WTC11 (cell line): ENCODE data around the gene TYROBP. TPM values are rescaled to one million over a fixed set of nuclear protein-coding genes. Genes with fewer than 3 reads are reported as not detected.

ENCODE experiments used
- CBFB ChIP-seq: sonication (generic); formaldehyde crosslinking; IDR thresholded peaks from 2 replicates; pipeline ENCODE4 v1.8.1; 2022; ENCODE audit warnings: mild to moderate bottlenecking, low read depth, missing genetic modification reagents
- CREM ChIP-seq: sonication (generic); formaldehyde crosslinking; IDR thresholded peaks from 2 replicates; pipeline ENCODE4 v1.8.1; 2022; ENCODE audit warnings: mild to moderate bottlenecking, missing genetic modification reagents, moderate library complexity
- FOXJ3 ChIP-seq: sonication (generic); formaldehyde crosslinking; IDR thresholded peaks from 2 replicates; pipeline ENCODE4 v1.9.0; 2021; ENCODE audit warnings: missing genetic modification reagents, mild to moderate bottlenecking, borderline replicate concordance
- GABPB1 ChIP-seq: sonication (generic); formaldehyde crosslinking; IDR thresholded peaks from 2 replicates; pipeline ENCODE4 v1.8.1; 2023; ENCODE audit warnings: mild to moderate bottlenecking, missing genetic modification reagents
- PRRX2 ChIP-seq: fragments of 250-450 bp; sonication (Bioruptor Pico); IDR thresholded peaks from 2 replicates; pipeline ENCODE4 v1.8.0; 2021; ENCODE audit warnings: mild to moderate bottlenecking
- RORB ChIP-seq: fragments of 250-450 bp; sonication (Bioruptor Pico); IDR thresholded peaks from 2 replicates; pipeline ENCODE4 v1.9.0; 2021; ENCODE audit warnings: mild to moderate bottlenecking
- SMAD4 ChIP-seq: sonication (generic); formaldehyde crosslinking; IDR thresholded peaks from 2 replicates; pipeline ENCODE4 v1.8.0; 2022; ENCODE audit warnings: mild to moderate bottlenecking, missing genetic modification reagents
- ZNF219 ChIP-seq: sonication (generic); formaldehyde crosslinking; IDR thresholded peaks from 2 replicates; pipeline ENCODE4 v1.8.0; 2023; ENCODE audit warnings: missing genetic modification reagents, mild to moderate bottlenecking, borderline replicate concordance
- ZNF396 ChIP-seq: fragments of 250-450 bp; sonication (Bioruptor Pico); IDR thresholded peaks from 2 replicates; pipeline ENCODE4 v1.8.0; 2021; ENCODE audit warnings: mild to moderate bottlenecking, moderate library complexity, borderline replicate concordance
- total RNA-seq: library from RNA; stranded (reverse); gene quantifications from 3 replicates; pipeline ENCODE4 v1.2.3, GENCODE V29; 2021
- TF ChIP-seq, protein P1 (sequence below): sonication (generic); formaldehyde crosslinking; IDR thresholded peaks from 2 replicates; pipeline ENCODE4 v1.8.0; 2023; ENCODE audit warnings: missing genetic modification reagents, mild to moderate bottlenecking, borderline replicate concordance
- TF ChIP-seq, protein P2 (sequence below): sonication (generic); formaldehyde crosslinking; IDR thresholded peaks from 2 replicates; pipeline ENCODE4 v1.8.1; 2022; ENCODE audit warnings: low read depth, mild to moderate bottlenecking, moderate library complexity, missing genetic modification reagents, borderline replicate concordance
- TF ChIP-seq, protein P3 (sequence below): sonication (generic); formaldehyde crosslinking; IDR thresholded peaks from 2 replicates; pipeline ENCODE4 v1.8.1; 2022; ENCODE audit warnings: mild to moderate bottlenecking, moderate library complexity, missing genetic modification reagents
- TF ChIP-seq, protein P4 (sequence below): sonication (generic); formaldehyde crosslinking; IDR thresholded peaks from 2 replicates; pipeline ENCODE4 v1.8.1; 2022; ENCODE audit warnings: mild to moderate bottlenecking, missing genetic modification reagents, moderate library complexity, borderline replicate concordance
- TF ChIP-seq, protein P5 (sequence below): sonication (generic); formaldehyde crosslinking; IDR thresholded peaks from 2 replicates; pipeline ENCODE4 v1.8.1; 2022; ENCODE audit warnings: missing genetic modification reagents, borderline replicate concordance
- TF ChIP-seq, protein P6 (sequence below): sonication (generic); formaldehyde crosslinking; IDR thresholded peaks from 2 replicates; pipeline ENCODE4 v1.8.0; 2022; ENCODE audit warnings: mild to moderate bottlenecking, missing genetic modification reagents
- TF ChIP-seq, protein P7 (sequence below): sonication (generic); formaldehyde crosslinking; IDR thresholded peaks from 2 replicates; pipeline ENCODE4 v1.8.1; 2023; ENCODE audit warnings: mild to moderate bottlenecking, missing genetic modification reagents, moderate library complexity
- TF ChIP-seq, protein P8 (sequence below): fragments of 250-450 bp; sonication (Bioruptor Pico); conservative IDR thresholded peaks from 2 replicates; pipeline ENCODE4 v1.9.0; 2021; ENCODE audit warnings: mild to moderate bottlenecking
- TF ChIP-seq, protein P9 (sequence below): sonication (generic); formaldehyde crosslinking; IDR thresholded peaks from 2 replicates; pipeline ENCODE4 v1.8.0; 2022; ENCODE audit warnings: mild to moderate bottlenecking, missing genetic modification reagents
- TF ChIP-seq, protein P10 (sequence below): sonication (generic); formaldehyde crosslinking; IDR thresholded peaks from 2 replicates; pipeline ENCODE4 v1.8.1; 2023; ENCODE audit warnings: mild to moderate bottlenecking, moderate library complexity, missing genetic modification reagents

Gene TYROBP
- total RNA-seq, 1 experiment from 2014 or later = 0.46 TPM

DNA sequence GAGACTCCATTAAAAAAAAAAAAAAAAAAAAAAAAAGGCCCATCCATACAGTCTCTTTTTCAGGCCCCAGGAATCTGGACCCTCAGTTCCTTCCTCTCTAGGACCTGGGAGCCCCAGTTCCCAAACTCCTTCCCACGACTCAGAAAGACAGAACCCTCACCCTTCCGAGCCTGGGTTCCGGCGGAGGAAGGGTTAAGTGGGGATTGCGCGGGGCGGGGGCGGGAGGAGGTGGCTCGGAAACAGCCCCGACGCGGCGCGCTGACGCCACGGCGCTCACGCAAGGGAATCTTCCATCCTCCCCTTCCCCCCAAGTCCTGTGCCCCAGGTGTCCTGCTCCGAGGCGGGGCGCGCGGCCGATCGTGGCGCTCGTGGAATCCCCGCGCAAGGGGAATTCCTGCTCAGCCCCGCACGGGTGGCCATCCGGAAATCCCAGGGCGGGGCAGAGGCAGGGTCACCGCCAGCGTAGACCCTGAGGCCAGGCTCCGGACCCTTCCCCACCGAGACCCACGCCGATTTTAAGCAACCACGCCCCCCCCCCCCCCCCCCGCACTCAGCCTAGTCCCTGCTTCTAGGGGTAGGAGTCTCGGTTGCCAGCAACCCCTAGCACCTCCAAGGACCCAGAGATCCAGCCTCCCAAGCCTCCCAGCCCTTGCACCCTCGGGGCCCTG is 8.4 kb downstream of the TYROBP start (continued):
- TF ChIP-seq, protein P1, sequence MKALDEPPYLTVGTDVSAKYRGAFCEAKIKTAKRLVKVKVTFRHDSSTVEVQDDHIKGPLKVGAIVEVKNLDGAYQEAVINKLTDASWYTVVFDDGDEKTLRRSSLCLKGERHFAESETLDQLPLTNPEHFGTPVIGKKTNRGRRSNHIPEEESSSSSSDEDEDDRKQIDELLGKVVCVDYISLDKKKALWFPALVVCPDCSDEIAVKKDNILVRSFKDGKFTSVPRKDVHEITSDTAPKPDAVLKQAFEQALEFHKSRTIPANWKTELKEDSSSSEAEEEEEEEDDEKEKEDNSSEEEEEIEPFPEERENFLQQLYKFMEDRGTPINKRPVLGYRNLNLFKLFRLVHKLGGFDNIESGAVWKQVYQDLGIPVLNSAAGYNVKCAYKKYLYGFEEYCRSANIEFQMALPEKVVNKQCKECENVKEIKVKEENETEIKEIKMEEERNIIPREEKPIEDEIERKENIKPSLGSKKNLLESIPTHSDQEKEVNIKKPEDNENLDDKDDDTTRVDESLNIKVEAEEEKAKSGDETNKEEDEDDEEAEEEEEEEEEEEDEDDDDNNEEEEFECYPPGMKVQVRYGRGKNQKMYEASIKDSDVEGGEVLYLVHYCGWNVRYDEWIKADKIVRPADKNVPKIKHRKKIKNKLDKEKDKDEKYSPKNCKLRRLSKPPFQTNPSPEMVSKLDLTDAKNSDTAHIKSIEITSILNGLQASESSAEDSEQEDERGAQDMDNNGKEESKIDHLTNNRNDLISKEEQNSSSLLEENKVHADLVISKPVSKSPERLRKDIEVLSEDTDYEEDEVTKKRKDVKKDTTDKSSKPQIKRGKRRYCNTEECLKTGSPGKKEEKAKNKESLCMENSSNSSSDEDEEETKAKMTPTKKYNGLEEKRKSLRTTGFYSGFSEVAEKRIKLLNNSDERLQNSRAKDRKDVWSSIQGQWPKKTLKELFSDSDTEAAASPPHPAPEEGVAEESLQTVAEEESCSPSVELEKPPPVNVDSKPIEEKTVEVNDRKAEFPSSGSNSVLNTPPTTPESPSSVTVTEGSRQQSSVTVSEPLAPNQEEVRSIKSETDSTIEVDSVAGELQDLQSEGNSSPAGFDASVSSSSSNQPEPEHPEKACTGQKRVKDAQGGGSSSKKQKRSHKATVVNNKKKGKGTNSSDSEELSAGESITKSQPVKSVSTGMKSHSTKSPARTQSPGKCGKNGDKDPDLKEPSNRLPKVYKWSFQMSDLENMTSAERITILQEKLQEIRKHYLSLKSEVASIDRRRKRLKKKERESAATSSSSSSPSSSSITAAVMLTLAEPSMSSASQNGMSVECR (CRISPR knock-in tag) = no peak
- TF ChIP-seq, protein P2, sequence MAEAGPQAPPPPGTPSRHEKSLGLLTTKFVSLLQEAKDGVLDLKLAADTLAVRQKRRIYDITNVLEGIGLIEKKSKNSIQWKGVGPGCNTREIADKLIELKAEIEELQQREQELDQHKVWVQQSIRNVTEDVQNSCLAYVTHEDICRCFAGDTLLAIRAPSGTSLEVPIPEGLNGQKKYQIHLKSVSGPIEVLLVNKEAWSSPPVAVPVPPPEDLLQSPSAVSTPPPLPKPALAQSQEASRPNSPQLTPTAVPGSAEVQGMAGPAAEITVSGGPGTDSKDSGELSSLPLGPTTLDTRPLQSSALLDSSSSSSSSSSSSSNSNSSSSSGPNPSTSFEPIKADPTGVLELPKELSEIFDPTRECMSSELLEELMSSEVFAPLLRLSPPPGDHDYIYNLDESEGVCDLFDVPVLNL (CRISPR knock-in tag) = no peak
- TF ChIP-seq SMAD4 = no peak
- TF ChIP-seq ZNF219 = no peak
- TF ChIP-seq, protein P3, sequence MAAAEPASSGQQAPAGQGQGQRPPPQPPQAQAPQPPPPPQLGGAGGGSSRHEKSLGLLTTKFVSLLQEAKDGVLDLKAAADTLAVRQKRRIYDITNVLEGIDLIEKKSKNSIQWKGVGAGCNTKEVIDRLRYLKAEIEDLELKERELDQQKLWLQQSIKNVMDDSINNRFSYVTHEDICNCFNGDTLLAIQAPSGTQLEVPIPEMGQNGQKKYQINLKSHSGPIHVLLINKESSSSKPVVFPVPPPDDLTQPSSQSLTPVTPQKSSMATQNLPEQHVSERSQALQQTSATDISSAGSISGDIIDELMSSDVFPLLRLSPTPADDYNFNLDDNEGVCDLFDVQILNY = peak; percentile 55; the same call in 1 of the 2 replicates
- no peak for TF ChIP-seq GABPB1 (CRISPR knock-in tag)
- TF ChIP-seq, protein P4, sequence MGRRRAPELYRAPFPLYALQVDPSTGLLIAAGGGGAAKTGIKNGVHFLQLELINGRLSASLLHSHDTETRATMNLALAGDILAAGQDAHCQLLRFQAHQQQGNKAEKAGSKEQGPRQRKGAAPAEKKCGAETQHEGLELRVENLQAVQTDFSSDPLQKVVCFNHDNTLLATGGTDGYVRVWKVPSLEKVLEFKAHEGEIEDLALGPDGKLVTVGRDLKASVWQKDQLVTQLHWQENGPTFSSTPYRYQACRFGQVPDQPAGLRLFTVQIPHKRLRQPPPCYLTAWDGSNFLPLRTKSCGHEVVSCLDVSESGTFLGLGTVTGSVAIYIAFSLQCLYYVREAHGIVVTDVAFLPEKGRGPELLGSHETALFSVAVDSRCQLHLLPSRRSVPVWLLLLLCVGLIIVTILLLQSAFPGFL (CRISPR knock-in tag) = no peak
- TF ChIP-seq, protein P5, sequence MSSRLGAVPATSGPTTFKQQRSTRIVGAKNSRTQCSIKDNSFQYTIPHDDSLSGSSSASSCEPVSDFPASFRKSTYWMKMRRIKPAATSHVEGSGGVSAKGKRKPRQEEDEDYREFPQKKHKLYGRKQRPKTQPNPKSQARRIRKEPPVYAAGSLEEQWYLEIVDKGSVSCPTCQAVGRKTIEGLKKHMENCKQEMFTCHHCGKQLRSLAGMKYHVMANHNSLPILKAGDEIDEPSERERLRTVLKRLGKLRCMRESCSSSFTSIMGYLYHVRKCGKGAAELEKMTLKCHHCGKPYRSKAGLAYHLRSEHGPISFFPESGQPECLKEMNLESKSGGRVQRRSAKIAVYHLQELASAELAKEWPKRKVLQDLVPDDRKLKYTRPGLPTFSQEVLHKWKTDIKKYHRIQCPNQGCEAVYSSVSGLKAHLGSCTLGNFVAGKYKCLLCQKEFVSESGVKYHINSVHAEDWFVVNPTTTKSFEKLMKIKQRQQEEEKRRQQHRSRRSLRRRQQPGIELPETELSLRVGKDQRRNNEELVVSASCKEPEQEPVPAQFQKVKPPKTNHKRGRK (CRISPR knock-in tag) = no peak
- TF ChIP-seq, protein P6, sequence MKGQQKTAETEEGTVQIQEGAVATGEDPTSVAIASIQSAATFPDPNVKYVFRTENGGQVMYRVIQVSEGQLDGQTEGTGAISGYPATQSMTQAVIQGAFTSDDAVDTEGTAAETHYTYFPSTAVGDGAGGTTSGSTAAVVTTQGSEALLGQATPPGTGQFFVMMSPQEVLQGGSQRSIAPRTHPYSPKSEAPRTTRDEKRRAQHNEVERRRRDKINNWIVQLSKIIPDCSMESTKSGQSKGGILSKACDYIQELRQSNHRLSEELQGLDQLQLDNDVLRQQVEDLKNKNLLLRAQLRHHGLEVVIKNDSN (CRISPR knock-in tag) = no peak
- TF ChIP-seq, protein P7, sequence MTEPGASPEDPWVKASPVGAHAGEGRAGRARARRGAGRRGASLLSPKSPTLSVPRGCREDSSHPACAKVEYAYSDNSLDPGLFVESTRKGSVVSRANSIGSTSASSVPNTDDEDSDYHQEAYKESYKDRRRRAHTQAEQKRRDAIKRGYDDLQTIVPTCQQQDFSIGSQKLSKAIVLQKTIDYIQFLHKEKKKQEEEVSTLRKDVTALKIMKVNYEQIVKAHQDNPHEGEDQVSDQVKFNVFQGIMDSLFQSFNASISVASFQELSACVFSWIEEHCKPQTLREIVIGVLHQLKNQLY (CRISPR knock-in tag) = no peak
- no peak for TF ChIP-seq ZNF396 (CRISPR knock-in tag)
- TF ChIP-seq, protein P8, sequence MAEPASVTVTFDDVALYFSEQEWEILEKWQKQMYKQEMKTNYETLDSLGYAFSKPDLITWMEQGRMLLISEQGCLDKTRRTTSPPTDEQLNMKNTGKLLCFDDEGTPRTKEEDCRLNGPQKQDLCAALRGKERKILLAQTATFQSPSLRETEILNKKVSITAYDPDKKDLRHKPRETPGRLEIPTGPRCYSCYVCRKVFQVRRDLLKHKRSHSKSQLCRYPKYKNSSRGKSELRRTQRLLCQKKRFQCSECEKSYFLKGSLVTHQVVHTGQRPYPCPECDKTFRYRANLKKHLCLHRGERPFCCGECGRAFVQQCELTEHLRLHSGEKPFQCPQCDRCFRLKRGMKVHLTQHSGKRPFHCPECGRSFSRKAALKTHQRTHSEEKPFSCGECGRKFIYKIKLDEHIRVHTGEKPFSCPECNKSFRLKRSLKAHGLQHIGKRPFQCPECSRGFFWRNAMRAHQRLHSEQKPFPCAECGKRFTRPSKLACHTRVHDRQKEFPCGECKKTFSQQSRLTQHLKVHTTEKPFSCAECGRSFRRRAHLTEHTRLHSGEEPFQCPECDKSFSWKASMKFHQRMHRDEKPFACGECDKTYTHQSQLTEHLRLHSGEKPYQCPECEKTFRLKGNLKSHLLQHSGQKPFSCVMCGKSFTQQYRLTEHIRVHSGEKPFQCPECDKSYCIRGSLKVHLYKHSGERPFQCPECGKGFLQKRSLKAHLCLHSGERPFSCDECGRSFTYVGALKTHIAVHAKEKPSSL (CRISPR knock-in tag) = no peak
- no peak for TF ChIP-seq FOXJ3 (CRISPR knock-in tag)
- TF ChIP-seq, protein P9, sequence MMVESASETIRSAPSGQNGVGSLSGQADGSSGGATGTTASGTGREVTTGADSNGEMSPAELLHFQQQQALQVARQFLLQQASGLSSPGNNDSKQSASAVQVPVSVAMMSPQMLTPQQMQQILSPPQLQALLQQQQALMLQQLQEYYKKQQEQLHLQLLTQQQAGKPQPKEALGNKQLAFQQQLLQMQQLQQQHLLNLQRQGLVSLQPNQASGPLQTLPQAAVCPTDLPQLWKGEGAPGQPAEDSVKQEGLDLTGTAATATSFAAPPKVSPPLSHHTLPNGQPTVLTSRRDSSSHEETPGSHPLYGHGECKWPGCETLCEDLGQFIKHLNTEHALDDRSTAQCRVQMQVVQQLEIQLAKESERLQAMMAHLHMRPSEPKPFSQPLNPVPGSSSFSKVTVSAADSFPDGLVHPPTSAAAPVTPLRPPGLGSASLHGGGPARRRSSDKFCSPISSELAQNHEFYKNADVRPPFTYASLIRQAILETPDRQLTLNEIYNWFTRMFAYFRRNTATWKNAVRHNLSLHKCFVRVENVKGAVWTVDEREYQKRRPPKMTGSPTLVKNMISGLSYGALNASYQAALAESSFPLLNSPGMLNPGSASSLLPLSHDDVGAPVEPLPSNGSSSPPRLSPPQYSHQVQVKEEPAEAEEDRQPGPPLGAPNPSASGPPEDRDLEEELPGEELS = peak; percentile 42; the same call in 1 of the 2 replicates
- no peak; the same call in 1 of the 2 replicates for TF ChIP-seq CREM (CRISPR knock-in tag)
- TF ChIP-seq CBFB (CRISPR knock-in tag) = no peak
- TF ChIP-seq RORB = no peak
- TF ChIP-seq, protein P10, sequence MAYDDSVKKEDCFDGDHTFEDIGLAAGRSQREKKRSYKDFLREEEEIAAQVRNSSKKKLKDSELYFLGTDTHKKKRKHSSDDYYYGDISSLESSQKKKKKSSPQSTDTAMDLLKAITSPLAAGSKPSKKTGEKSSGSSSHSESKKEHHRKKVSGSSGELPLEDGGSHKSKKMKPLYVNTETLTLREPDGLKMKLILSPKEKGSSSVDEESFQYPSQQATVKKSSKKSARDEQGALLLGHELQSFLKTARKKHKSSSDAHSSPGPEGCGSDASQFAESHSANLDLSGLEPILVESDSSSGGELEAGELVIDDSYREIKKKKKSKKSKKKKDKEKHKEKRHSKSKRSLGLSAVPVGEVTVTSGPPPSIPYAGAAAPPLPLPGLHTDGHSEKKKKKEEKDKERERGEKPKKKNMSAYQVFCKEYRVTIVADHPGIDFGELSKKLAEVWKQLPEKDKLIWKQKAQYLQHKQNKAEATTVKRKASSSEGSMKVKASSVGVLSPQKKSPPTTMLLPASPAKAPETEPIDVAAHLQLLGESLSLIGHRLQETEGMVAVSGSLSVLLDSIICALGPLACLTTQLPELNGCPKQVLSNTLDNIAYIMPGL = 0 out of 2 replicates have a peak, but pooled peaks have one; percentile 50
- TF ChIP-seq PRRX2 = no peak
